NCI-H128 (cell line): Measurements from ENCODE around the gene KRTAP1-3.
"Not testable (repeated sequence)": the region's sequence is repeated elsewhere in the genome, so short reads cannot be mapped to it uniquely, and the experiment has no call there.

ENCODE experiments used
- DNase-seq: peaks from one replicate; lab custom pipeline; 2025; ENCODE audit not compliant: unreplicated experiment; lab: John Stamatoyannopoulos, UW

The KRTAP1-3 gene

DNA sequence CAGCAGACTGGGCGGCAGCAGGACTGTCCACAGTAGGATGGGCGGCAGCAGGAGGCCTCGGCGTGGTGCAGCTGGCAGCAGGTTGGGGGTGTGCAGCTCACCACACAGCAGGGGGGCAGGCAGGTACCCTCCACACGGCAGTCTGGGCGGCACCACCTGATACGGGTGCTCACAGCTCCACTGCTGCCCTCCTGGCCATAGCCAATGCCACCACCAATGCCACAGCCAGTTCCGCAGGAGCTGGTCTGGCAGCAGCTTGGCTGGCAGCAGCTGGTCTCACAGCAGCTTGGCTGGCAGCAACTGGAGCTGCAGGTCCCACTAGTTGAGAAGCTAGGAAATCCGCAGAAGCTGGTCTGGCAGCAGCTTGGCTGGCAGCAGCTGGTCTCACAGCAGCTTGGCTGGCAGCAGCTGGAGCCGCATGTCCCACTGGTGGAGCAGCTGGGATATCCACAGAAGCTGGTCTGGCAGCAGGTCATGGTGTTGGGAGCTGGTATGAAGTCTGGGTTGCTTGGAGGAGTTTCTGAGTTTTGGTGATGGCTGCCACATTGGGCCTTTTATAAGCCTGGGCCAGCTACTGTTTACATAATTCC is at the start of gene KRTAP1-3:
Gene KRTAP1-3 (minus strand): TSS at position 529 of the 590 bp plus-strand sequence. CDS start 53 bp downstream, at position 476.
- not testable (repeated sequence) for DNase-seq

DNA sequence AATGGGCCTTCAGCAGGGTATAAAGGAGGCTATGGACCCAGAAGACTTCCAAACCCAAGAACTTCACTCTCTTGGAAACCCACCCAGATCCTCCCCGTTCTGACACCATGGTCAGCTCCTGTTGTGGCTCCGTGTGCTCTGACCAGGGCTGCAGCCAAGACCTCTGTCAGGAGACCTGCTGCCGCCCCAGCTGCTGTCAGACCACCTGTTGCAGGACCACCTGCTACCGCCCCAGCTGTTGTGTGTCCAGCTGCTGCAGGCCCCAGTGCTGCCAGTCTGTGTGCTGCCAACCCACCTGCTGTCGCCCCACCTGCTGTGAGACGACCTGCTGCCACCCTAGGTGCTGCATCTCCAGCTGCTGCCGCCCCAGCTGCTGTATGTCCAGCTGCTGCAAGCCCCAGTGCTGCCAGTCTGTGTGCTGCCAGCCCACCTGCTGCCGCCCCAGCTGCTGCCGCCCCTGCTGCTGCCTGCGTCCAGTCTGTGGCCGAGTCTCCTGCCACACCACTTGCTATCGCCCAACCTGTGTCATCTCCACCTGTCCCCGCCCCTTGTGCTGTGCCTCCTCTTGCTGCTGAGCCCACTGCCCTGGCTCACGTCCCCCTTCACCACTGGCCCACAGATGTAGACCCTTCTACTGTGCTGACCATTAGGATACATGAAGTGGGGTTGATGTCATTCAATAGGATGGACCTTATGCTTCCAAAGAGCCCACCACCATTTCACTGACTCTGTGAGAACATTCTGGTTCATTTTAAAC is 49.6 kb upstream of the KRTAP1-3 start, which contains the start of gene KRTAP4-7:
Gene KRTAP4-7 (plus strand): TSS at position 51 of the 757 bp plus-strand sequence. CDS start 57 bp downstream, at position 108.
- DNase-seq: not testable (repeated sequence)

DNA sequence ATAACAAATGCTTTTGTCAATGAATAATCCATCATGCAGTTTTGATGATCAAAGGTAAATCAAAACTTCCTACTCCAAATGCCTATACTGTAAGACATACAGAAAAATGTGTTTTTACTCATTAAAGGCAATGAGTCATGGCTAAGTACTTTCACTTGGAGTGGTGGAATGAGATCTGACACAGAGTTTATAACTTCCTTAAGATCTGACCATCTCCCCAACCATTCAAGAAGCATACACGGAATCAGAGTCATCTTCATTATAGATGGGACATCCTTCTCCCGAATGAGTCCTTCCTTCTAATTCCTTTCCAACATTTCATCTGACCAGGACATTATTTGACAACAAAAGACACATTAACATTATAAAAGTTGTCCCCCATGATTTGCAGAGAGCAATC is 48.8 kb upstream of the KRTAP1-3 start:
- not testable (repeated sequence) for DNase-seq

- no peak for DNase-seq
Observed at GRCh38 chr17:41082626-41083025, 48.0 kb upstream of the KRTAP1-3 start.

DNA sequence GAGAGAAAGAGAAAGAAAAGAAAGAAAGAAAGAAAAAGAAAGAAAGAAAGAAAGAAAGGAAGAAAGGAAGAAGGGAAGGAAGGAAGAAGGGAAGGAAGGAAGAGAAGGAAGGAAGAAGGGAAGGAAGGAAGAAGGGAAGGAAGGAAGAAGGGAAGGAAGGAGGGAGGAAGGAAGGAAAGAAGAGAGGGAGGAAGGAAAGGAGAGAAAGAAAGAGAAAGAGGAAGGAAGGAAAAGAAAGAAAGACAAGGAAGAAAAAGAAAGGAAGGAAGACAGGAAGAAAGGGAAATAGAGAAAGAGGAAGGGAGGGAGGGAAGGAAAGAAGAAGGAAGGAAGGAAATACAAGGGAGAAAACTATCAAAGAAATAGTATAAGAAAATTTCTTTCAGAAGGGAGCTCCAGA is 42.1 kb upstream of the KRTAP1-3 start:
- DNase-seq: no peak

GRCh38 chr17:41073676-41074075 is 39.0 kb upstream of the KRTAP1-3 start:
- no peak for DNase-seq

DNA sequence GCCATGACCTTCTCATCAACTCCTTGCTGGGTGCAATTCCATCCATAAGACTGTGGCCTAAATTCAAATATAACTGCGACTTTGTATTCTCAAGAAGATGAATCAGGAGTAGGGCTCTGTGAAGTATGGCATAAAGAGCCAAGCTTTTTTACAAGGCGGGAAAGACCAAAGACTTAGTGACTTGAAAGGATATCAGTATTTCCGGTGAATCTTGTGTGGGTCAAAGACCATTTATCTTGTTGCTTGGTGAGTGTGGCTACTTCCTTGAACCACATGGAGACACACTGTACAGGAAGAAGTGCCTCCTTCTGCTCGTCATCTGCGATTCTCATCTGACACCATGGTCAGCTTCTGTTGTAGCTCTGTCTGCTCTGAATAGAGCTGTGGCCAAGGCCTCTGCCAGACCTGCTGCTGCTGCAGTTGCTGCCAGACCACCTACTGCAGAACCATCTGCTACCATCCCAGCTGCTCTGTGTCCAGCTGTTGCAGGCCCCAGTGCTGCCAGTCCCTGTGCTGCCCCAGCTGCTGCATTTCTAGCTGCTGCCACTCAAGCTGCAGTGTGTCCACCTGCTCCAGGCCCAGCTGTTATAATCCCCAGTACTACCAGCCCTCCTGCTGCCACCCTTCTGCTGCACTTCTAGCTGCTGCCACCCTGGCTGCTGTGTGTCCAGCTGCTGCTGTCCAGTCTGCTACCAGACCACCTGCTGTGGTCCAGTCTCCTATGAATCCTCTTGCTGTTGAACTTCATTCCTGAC is 37.1 kb upstream of the KRTAP1-3 start:
- DNase-seq: no peak

DNA sequence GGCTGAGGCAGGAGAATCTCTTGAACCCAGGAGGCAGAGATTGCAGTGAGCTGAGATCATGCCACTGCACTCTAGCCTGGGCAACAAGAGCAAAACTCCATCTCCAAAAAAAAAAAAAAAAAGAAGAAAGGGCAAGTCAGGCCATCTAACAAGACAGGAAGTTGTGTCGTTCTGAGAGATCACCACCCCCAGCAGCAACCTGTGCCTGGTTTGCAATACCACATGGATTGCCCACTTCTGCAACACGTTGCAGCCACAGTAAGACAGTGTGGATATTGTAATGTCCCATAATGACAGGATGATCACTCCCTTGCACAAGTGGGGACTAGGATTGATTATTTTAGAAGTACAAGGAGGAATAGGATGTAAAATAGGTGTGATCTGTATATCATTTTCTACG is 34.4 kb upstream of the KRTAP1-3 start:
- no peak for DNase-seq

GRCh38 chr17:41067281-41067680 is 32.6 kb upstream of the KRTAP1-3 start:
- no peak for DNase-seq

DNA sequence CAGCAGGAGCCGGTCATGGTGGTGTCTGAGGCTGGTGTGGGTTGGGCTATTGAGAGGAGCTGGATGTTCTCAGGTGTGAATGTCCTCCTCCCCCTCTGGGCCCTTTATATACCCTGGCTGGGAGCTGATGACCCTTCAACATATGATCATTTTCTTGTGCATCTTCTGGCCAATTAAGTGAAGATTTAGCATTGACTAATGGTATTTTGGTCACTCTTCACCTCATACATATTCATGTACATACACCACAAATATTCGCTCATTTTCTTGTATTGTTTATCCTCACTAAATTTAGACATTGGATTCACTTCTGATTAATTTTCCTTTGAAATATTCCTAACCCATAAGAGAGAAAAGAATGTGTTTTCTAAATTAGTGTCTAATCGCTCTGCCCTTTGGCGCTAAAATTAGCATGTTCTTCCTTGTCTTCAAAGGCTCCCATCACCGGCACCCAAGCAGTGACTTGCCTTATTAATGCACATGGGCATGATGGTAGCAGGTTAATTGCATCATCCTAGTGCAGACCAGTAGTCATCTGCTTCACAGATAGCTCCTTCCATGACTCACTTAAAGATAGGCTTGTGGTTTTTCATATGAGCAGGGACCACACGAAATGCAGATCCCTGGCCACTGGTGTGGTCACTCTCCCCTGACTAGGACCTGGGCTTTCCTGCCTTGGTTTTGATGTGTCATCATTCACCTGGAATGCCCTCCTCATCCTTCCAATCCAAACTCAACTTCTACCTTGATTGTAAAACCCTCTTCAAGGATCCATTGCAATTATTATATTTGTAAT is 31.4 kb upstream of the KRTAP1-3 start, which contains the start of gene KRTAP2-4:
Gene KRTAP2-4 (minus strand): TSS at position 51 of the 796 bp plus-strand sequence. CDS start 34 bp downstream, at position 17.
- DNase-seq: no peak

DNA sequence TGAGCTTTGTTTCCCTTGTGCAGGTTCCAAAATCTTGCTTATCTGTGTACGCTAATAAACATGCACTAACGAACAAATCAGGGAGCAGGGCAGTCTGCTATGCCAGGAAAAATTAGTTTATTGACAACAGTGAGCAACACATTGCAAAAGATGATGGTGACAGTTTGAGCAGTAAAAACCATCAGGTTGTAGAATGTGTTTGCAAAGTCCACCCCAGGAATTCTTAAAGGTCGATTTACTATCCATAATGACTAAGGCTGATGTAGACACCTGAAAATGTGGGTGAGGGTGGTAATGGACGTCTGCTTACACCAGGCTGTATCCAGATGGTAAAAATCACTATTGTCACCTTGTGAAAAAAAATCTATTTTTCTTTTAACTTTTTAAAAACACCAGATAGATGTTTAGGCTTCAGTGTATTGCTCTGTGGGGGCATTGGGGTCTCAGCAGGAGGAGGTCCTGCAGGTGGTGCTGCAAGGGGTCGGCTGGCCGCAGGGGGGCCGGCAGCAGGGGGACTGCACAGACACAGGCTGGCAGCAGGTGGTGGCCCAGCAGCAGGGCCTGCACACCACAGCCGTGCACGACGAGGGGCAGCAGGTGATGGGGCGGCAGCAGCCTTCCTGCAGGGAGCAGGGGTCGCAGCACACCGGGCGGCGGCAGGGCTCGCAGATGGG is 30.5 kb upstream of the KRTAP1-3 start:
- DNase-seq: not testable (repeated sequence)

DNA sequence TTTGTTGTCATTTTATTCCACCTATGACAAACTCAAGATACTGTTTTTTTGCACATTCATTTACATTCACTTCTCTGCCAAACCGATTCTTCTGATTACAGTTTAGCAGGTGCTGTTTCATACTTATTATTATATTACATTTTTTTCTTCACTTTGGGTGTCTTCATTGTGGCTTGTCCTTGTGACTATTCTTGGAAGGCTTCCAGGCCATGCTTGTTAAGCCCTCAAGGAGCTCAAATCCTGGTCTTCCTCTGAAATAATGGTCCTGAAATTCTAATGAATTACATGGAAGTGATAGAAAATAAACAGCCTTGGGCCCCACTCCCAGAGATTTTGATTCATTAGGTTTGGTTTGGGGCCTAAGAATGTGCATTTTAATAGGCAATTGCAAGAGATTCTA is 29.6 kb upstream of the KRTAP1-3 start:
- no peak for DNase-seq

GRCh38 chr17:41063449-41063848 is 28.8 kb upstream of the KRTAP1-3 start:
- DNase-seq: no peak

GRCh38 chr17:41061964-41062363 is 27.3 kb upstream of the KRTAP1-3 start:
- DNase-seq: no peak

DNA sequence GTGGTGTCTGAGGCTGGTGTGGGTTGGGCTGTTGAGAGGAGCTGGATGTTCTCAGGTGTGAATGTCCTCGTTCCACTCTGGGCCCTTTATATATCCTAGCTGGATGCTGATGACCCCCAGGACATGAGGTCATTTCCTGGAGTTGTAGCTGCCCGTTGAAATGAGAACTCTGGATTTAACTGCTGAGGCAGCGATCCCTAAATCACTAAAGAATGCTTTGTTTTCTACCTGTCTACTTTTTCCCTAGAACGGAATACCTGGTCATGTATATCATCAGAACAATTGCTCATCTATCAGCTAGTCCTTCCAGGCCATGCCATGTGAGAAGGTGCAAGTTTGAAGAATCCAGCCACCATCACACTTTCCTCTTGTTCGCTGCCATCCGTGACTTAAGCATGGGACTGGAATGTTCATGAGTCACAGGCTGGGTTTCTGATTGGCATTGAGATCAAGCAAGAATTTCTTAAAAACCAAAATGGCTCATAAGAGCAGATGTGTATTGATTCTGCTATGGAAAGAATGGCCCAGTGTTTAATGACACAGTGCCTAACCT is 25.5 kb upstream of the KRTAP1-3 start, which contains the start of gene KRTAP2-3:
Gene KRTAP2-3 (minus strand): TSS at position 63 of the 553 bp plus-strand sequence. CDS start 64 bp downstream, outside the sequence.
- DNase-seq: no peak

GRCh38 chr17:41059276-41060051 is 24.8 kb upstream of the KRTAP1-3 start:
- not testable (repeated sequence) for DNase-seq

- no peak for DNase-seq
Observed at GRCh38 chr17:41058741-41059140, 24.1 kb upstream of the KRTAP1-3 start.

DNA sequence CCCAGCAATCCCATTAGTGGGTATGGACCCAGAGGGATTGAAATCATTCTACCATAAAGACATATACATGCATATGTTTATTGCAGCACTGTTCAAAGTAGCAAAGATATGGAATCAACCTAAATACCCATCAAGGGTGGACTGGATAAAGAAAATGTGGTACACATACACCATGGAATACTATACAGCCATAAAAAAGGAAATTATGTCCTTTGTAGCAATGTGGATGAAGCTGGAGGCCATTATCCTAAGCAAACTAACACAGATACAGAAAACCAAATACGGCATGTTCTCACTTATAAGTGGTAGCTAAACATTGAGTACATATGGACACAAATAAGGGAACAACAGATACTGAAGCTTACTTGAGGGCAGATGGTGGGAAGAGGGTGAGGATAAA is 22.9 kb upstream of the KRTAP1-3 start:
- DNase-seq: no peak

DNA sequence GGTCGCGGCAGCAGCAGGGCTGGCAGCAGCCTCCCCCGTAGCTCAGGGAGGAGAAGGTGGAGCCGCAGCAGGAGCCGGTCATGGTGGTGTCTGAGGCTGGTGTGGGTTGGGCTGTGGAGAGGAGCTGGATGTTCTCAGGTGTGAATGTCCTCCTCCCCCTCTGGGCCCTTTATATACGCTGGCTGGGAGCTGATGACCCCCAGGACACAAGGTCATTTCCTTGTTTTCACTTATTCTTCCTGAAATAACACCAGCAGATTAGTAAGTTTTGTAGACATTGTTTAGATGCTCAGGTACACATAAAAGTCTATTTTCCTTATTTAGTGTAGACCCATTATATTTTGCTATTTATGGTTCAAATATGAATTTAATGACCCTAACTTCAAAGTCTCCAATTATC is 20.5 kb upstream of the KRTAP1-3 start, which contains the start of gene KRTAP2-2:
Gene KRTAP2-2 (minus strand): TSS at position 101 of the 400 bp plus-strand sequence. CDS start 19 bp downstream, at position 82.
- DNase-seq: not testable (repeated sequence)
